M059J (cell line): ENCODE data around the gene AXIN1. TPM values are rescaled to one million over a fixed set of nuclear protein-coding genes. Genes with fewer than 3 reads are reported as not detected.

Experiments
- DNase-seq: peaks from one replicate; pipeline ENCODE4 v3.0.0-alpha.2; 2012; ENCODE audit warnings: low read depth
- total RNA-seq: library from RNA; depleted of rRNA; stranded (reverse); fragments of >200 nt; shearing (Covaris generic); gene quantifications from 2 replicates; pipeline ENCODE4 v1.2.3, GENCODE V29; 2014

Gene AXIN1
- total RNA-seq, 1 experiment from 2014 or later, result 15.5 TPM

- no peak for DNase-seq
Observed at GRCh38 chr16:283033-283805, 69.3 kb downstream of the AXIN1 start, which contains the start of gene PDIA2. PDIA2 (plus strand) TSS chr16:283164; CDS start chr16:283170, 6 bp downstream.

GRCh38 chr16:282491-282890 lies 70.0 kb downstream of the AXIN1 start:
- no peak for DNase-seq

- peak; percentile 14 for DNase-seq
Observed at GRCh38 chr16:281660-282255, 70.8 kb downstream of the AXIN1 start.

GRCh38 chr16:280991-281659 lies 71.4 kb downstream of the AXIN1 start:
- no peak for DNase-seq

- no peak for DNase-seq
Observed at GRCh38 chr16:280552-280951, 72.0 kb downstream of the AXIN1 start, which contains the start of gene ARHGDIG. ARHGDIG (plus strand) TSS chr16:280591; CDS start chr16:280681, 90 bp downstream.

GRCh38 chr16:280005-280460 lies 72.5 kb downstream of the AXIN1 start:
- DNase-seq, result no peak

GRCh38 chr16:279531-279930 lies 73.0 kb downstream of the AXIN1 start:
- no peak for DNase-seq

GRCh38 chr16:278863-279366 lies 73.6 kb downstream of the AXIN1 start:
- peak; percentile 78 for DNase-seq

GRCh38 chr16:276426-277077 lies 76.0 kb downstream of the AXIN1 start:
- DNase-seq, result no peak

- no peak for DNase-seq
Observed at GRCh38 chr16:275786-276232, 76.7 kb downstream of the AXIN1 start, which contains the start of gene RGS11. RGS11 (minus strand) TSS chr16:275944; CDS start chr16:275911, 33 bp downstream.

- no peak for DNase-seq
Observed at GRCh38 chr16:275041-275641, 77.4 kb downstream of the AXIN1 start.

- no peak for DNase-seq
Observed at GRCh38 chr16:273547-274421, 78.7 kb downstream of the AXIN1 start.

GRCh38 chr16:272633-273546 lies 79.6 kb downstream of the AXIN1 start:
- DNase-seq, result no peak

- no peak for DNase-seq
Observed at GRCh38 chr16:270381-271255, 81.9 kb downstream of the AXIN1 start.

- no peak for DNase-seq
Observed at GRCh38 chr16:269061-269796, 83.3 kb downstream of the AXIN1 start.

GRCh38 chr16:268141-269053 lies 84.1 kb downstream of the AXIN1 start:
- DNase-seq, result no peak
